Esophagus muscularis mucosa (tissue), 3 donors: ENCODE results near the gene CYBRD1.

Source experiments
- POLR2A ChIP-seq: fragments of 450-650 bp; IDR thresholded peaks from one replicate; pipeline ENCODE4 v1.6.1; 2017; ENCODE audit warnings: antibody characterized with exemption, moderate library complexity, mild to moderate bottlenecking, low read depth
- POLR2AphosphoS5 ChIP-seq, 2 donors: sonication (generic); formaldehyde crosslinking; IDR thresholded peaks; one replicate each; pipeline ENCODE4 v1.6.1; 2017; ENCODE audit warnings: antibody characterized with exemption in 2 of 2
- TF ChIP-seq, protein P1 (sequence below), 3 experiments: fragments of 200-600 bp in 2 of 3; fragments of 450-650 bp in 1 of 3; sonication (generic) in 2 of 3; IDR thresholded peaks; one replicate each; pipeline ENCODE4 v1.5.1; 2017 to 2019; ENCODE audit warnings: antibody characterized with exemption in 3 of 3, mild to moderate bottlenecking in 2 of 3, moderate library complexity in 1 of 3

DNA sequence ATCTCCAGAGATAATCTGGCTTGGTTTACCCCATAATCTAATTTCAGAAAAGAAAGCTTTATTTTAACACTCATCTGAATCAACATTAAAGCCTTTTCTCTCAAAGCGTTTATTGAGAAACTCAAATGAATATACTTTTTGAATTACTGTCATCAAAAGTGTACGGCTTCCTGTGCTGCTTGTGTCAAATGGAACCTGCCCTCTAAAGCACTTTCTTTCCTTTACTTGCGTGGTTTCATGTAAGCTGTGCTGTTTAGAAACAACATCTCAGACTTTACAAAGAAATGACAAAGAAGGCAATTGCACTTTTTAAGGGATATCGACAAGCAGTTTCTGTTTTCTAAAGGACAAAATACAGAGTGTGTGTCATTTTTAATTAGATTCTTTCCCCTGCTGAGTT lies 35.1 kb downstream of the CYBRD1 start:
- no peak for TF ChIP-seq POLR2AphosphoS5 (IDR thresholded peaks at IDR 0.05)
- TF ChIP-seq, protein P1, sequence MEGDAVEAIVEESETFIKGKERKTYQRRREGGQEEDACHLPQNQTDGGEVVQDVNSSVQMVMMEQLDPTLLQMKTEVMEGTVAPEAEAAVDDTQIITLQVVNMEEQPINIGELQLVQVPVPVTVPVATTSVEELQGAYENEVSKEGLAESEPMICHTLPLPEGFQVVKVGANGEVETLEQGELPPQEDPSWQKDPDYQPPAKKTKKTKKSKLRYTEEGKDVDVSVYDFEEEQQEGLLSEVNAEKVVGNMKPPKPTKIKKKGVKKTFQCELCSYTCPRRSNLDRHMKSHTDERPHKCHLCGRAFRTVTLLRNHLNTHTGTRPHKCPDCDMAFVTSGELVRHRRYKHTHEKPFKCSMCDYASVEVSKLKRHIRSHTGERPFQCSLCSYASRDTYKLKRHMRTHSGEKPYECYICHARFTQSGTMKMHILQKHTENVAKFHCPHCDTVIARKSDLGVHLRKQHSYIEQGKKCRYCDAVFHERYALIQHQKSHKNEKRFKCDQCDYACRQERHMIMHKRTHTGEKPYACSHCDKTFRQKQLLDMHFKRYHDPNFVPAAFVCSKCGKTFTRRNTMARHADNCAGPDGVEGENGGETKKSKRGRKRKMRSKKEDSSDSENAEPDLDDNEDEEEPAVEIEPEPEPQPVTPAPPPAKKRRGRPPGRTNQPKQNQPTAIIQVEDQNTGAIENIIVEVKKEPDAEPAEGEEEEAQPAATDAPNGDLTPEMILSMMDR (IDR thresholded peaks at IDR 0.05), result no peak
- TF ChIP-seq POLR2A, result no peak
